GM06990 (cell line): ENCODE measurements around the gene CEACAM4.
"Not testable (repeated sequence)": the region's sequence is repeated elsewhere in the genome, so short reads cannot be mapped to it uniquely, and the experiment has no call there.

Experiments used
- DNase-seq: peaks from one replicate; pipeline ENCODE4 v3.0.0-alpha.2; 2011; ENCODE audit not compliant: insufficient read length; ENCODE audit errors: extremely low read depth
- H3K27me3 ChIP-seq: replicated peaks from 2 replicates; pipeline ENCODE4 v1.6.0; 2011; ENCODE audit warnings: low read length; ENCODE audit not compliant: control insufficient read depth, insufficient read depth
- H3K36me3 ChIP-seq: 2 replicates; pipeline ENCODE4 v1.5.1; 2011; ENCODE audit warnings: low read length; ENCODE audit not compliant: control insufficient read depth, insufficient read depth
- H3K4me3 ChIP-seq: replicated peaks from 2 replicates; pipeline ENCODE4 v1.5.1; 2011; ENCODE audit warnings: low read depth, mild to moderate bottlenecking, control low read depth, low read length
- CTCF ChIP-seq: IDR thresholded peaks from 2 replicates; pipeline ENCODE4 v1.5.1; 2011; ENCODE audit warnings: low read length, control low read depth, mild to moderate bottlenecking, inconsistent platforms; ENCODE audit not compliant: insufficient read depth, poor library complexity, severe bottlenecking

Gene CEACAM4

GRCh38 chr19:41584260-41584810, 42.5 kb downstream of the CEACAM4 start:
- H3K36me3 ChIP-seq: peaks cover 7% of the 10 kb centered on the region
- H3K27me3 ChIP-seq: no peaks in the 10 kb centered on the region
- DNase-seq: no peak
- no peak for TF ChIP-seq CTCF
- no peak overlapping the region for H3K4me3 ChIP-seq

- H3K27me3 ChIP-seq, DNase-seq, H3K36me3 ChIP-seq, H3K4me3 ChIP-seq: not testable (repeated sequence)
Observed at GRCh38 chr19:41582577-41583182, 44.2 kb downstream of the CEACAM4 start.

GRCh38 chr19:41581068-41581467, 45.8 kb downstream of the CEACAM4 start:
- DNase-seq, H3K27me3 ChIP-seq, H3K4me3 ChIP-seq: not testable (repeated sequence)

GRCh38 chr19:41578886-41579285, 48.0 kb downstream of the CEACAM4 start:
- no peak overlapping the region for H3K4me3 ChIP-seq
- TF ChIP-seq CTCF: no peak
- H3K36me3 ChIP-seq: peaks cover 7% of the 10 kb centered on the region
- H3K27me3 ChIP-seq: no peaks in the 10 kb centered on the region
- no peak for DNase-seq

More at GRCh38 chr19:41581068-41581467, 45.8 kb downstream of the CEACAM4 start:
- H3K36me3 ChIP-seq: peaks cover 12% of the 10 kb centered on the region

- Histone ChIP-seq H3K27me3 (no peaks in the 10 kb centered on the region), H3K4me3 (no peak overlapping the region), H3K36me3 (peaks cover 7% of the 10 kb centered on the region)
- TF ChIP-seq CTCF: no peak
- DNase-seq: no peak
Observed at GRCh38 chr19:41577833-41578232, 49.0 kb downstream of the CEACAM4 start.

- Histone ChIP-seq H3K36me3 (peaks cover 7% of the 10 kb centered on the region), H3K27me3 (no peaks in the 10 kb centered on the region), H3K4me3 (no peak overlapping the region)
- DNase-seq: no peak
- TF ChIP-seq CTCF: no peak
Observed at GRCh38 chr19:41577144-41577830, 49.6 kb downstream of the CEACAM4 start.
